Stimulated activated CD4-positive, alpha-beta T cell treated with anti-CD3 and anti-CD28 coated beads, TNF-alpha, amount 100 ng/mL, for 48 hours (primary cell): Measurements from ENCODE around the gene FOXO3B.
"Not testable (repeated sequence)": the region's sequence is repeated elsewhere in the genome, so short reads cannot be mapped to it uniquely, and the experiment has no call there.

Experiments used
- DNase-seq, 3 donors: peaks; one replicate each; pipeline ENCODE4 v3.0.0-alpha.2; 2020; ENCODE audit warnings: low read depth in 3 of 3

FOXO3B gene

DNA sequence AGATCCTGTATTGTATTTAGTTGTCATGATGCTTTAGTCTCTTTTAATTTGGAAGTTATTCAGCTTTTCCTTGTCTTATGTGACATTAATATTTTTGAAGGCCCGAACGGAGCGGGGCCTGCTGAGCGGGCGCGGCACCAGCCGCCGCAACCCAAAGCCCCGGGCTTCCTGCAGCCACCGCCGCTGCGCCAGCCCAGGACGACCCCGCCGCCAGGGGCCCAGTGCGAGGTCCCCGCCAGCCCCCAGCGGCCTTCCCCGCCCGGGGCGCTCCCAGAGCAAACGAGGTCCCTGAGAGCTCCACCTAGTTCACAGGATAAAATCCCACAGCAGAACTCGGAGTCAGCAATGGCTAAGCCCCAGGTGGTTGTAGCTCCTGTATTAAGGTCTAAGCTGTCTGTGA, 32.0 kb downstream of the FOXO3B start:
- DNase-seq = not testable (repeated sequence)

DNA sequence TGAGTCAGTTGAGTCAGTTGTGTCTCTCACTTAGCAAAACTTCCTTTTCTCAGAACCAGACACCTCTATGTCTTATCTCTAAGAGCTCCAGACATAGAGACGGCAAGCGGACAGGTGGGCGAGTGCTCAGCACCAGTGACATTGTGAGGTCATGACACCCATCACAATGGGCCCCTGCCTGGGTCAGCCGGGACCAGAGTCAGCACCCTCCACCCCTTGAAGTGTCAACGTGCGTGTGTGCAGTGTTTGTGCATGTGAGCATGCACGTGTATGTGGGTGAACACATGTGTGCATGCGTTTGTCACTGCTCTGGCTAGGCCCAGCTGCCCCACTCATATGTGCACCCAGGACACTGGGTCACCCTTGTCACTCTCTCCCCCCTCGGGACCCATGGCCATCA, 37.8 kb downstream of the FOXO3B start, which contains the start of gene TBC1D28:
TBC1D28 (minus strand) TSS at position 101 of the 400 bp plus-strand sequence. CDS start 3,039 bp downstream, outside the sequence.
- not testable (repeated sequence) for DNase-seq

DNA sequence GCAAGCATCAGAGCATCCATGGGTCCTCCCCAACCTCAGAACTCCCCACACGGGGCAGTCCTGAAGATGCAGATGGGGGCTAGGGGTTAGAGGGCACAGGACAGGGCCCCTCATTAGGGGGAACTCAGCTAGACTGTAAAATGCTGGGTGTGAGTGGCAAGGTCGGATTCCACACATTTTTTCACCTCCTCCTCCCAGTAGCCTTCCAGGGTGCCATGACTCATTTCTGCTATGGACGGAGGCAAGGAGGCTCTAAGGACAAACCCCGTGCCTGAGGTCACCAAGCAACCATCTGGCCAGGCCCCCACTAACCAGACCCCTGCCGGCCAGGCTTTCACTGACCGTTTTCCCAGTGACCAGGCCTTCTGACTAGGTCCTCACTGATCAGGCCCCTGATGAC, 39.0 kb downstream of the FOXO3B start:
- DNase-seq = not testable (repeated sequence)

DNA sequence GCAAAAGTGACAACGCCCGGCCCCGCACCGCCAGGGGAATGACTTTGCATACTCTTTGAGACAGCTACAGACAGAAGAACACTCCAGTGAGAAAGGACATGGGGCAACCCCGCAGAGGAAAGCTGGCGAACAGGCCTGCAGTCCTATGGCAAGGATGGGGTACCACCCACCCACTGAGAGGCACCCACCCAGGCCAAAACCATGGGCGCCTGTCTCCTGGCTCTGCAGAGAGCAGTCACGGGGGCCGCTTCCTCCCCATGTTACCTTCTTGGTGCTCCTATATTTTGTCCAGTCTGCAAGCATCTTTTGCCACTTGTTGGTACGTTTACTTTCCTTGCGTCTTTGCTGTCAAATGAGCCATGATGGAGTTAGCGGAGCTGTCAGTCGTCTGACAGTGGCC, 43.8 kb downstream of the FOXO3B start:
- not testable (repeated sequence) for DNase-seq

DNA sequence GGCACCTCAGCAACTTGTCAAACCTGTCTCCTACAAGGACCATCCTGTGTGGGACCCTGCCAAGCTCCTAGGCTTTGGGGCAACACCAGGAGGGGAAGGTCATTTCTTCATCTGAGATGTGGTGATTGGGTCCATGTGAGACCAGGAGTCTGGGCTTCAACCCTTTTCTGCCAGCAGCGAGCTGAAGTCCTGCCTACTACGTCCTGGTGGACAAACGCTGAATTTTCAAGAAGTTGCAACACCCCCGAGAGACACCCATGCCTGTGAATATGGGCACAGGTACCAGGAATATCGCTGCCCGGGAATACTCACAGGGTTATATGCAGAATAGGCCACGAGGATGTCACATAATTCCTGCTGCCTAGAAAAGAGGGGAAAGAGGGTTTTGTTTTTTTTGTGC, 45.9 kb downstream of the FOXO3B start:
- DNase-seq = not testable (repeated sequence)

DNA sequence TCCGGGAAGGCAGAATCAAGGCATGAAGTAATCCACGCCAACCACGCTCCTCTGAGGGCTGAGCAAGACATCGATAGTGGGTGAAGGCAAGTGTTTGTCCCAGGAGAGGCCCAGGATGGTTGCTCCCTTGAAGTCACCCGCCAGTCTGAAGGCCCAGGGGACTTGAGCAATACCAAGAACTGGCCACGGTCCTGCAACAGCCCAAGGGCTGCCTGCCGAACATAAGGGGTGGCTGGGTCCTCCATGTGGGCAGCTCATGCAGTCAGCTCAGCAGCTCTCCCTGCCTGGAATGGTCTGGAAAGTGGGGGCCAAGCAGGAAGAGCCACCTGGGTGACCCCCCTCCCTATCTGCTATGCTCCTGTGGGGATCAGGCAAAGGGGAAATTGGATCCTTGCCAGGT, 46.3 kb downstream of the FOXO3B start:
- DNase-seq = not testable (repeated sequence)

DNA sequence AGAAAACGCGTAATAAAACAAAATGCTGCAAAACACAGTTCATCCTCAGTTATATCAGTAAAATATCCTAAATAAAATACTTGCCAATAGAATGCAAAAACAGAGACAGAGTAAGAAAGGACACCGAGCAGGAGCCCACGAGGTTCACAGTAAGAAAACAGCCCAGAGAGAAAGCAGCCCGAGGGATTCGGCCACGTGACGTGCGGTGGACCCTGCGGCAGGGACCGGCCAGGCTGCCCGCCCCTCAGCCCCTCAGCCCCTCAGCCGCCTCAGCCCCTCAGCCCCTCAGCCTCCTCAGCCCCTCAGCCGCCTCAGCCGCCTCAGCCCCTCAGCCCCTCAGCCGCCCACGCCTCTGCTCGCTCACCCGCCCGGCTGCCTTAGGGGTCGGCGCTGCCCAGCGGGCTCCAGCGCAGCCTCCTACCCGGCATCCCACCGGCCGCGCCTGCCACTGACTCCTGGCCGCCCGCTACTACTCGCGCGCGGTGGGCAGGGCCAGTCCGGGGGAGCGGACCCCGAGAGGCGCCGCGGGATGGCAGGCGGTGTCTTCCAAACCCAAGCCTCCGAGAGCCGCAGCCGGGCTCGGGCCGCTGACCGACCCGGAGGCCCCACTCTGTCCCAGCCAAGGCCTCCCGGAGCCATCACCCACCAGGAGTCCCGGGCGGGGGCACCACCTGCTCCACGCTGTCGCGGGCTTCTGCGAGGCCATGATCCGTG, 47.4 kb downstream of the FOXO3B start:
- DNase-seq = not testable (repeated sequence)
